PFSK-1 (cell line): ENCODE measurements around the gene GAMT.

Experiments
- POLR2AphosphoS5 ChIP-seq: IDR thresholded peaks from 2 replicates; pipeline ENCODE4 v1.6.1; 2012; ENCODE audit warnings: low read depth, mild to moderate bottlenecking, control low read depth, low read length, moderate library complexity
- TAF1 ChIP-seq: IDR thresholded peaks from 2 replicates; pipeline ENCODE4 v1.6.1; 2012; ENCODE audit warnings: low read length, control low read depth, borderline replicate concordance; ENCODE audit not compliant: insufficient read depth

DNA sequence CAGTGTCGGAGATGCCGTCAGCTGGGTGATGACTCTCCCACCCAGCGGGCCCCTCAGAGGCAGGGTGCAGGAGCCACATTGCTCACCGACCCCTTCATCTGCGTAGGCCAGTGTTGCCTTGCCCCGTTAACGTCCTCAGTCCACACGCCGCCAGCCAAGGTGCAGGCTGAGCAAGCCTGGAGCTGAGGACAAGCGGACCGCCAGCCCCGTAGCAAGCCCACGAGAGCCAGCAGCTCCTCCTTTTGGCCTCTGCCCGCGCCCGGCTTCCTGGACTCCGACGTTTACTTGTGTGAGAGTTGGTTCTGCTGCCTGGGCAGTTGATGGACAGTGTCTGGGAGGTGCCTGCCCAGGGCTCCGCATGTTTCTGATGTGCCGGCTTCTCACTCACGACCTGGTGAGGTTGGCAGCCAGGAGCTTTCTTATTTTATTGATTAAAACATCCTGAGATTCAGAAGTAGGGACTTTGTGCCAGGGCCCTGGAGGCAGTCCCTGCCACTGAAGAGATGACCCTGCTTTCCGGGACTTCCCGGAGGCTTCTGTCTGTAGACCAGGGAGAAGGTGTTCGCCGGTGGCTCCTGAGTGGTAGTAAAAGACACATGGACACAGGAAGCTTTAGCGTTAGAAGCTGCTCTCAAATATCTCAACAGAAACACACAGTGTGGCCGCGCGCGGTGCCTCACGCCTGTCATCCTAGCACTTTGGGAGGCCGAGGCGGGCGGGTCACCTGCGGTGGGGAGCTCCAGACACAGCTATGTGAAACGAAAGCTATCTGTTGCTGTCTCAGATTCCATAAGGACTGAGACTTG, 11.9 kb upstream of the GAMT start:
- TF ChIP-seq POLR2AphosphoS5 = no peak
- no peak for TF ChIP-seq TAF1
